Central memory CD4-positive, alpha-beta T cell (primary cell): ENCODE data around the gene NCBP2L.
A peak's percentile ranks its signal among the peaks of the same experiment; 100 is the strongest.

Source experiments
- DNase-seq: peaks from one replicate; pipeline ENCODE4 v3.0.0; 2022

The NCBP2L gene

GRCh38 chrX:107818900-107819521, 41.5 kb downstream of the NCBP2L start:
- no peak for DNase-seq

- DNase-seq = no peak
Observed at GRCh38 chrX:107823042-107823441, 45.5 kb downstream of the NCBP2L start.

GRCh38 chrX:107823456-107823855, 45.9 kb downstream of the NCBP2L start:
- DNase-seq = no peak

DNA sequence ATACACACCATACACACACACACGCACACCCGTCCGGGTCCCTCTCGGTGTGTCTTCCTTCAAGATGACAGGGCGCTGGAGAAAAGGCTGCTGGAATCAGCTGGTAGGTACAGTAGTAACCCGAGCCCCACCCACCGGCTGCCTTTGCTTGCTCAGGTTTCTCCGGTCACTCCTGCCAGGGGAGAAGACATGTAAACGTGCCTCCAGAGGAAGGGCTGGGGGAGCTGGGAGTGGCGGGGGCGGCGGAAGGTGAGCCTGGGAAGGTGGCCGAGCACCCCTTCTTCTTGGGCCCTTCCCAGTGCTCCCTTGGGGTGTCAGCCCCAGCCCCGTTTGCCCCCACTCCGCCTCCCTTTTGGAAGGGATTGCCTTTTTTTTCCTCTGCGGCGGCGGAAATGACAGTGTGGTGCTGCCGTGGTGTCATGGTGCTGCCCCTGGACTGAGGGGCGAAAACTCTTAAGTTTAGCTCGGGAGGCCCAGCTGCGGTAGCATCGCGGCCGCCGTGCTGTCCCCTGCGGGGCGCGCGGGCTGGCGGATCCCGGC, 48.2 kb downstream of the NCBP2L start, which contains the start of gene MID2:
MID2 (plus strand) TSS at position 169 of the 540 bp plus-strand sequence. CDS start 561 bp downstream, outside the sequence.
- peak; percentile 53 for DNase-seq

DNA sequence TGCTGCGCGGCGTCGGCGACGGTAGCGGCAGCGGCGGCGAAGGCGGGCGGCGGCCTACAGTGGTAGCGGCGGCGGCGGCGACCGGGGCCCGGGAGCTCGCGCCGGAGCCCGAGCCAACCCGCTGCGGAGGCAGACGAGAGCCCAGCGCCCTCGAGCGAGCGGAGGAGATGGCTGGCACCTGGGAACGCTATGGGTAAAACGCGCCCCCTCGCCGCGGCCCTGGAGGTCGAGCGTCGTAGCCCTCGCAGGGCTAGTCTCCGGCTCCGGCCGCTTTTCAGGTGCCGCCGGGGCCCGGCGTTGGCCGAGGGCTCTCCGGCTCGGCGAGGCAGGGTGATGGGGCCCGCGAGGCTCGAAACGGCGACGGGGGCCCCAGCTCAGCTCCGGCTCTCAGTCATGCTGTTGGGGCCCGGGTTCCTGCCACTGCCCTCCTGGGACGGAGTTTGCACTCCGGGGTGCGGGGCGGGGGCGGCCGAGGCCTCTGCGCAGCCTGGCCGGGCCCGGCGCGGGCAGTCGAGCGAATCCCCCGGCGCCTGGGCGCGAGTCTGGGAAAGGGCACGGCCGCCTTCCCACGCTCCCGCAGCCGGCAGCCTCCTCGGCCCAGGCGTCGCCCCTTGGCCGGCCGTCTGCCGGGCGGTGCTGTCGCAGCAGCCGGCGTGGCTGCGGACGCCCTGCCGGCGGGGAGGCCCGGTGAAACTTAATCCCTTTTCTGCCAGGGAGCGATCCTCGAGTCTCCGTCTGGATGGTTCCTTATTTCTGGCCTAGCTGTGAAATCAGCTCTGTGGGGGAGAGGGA, 48.9 kb downstream of the NCBP2L start:
- DNase-seq = peak; percentile 21

- DNase-seq = no peak
Observed at GRCh38 chrX:107827030-107827831, 49.7 kb downstream of the NCBP2L start.

- no peak for DNase-seq
Observed at GRCh38 chrX:107827852-107828251, 50.3 kb downstream of the NCBP2L start.

GRCh38 chrX:107829878-107830277, 52.3 kb downstream of the NCBP2L start:
- no peak for DNase-seq

DNA sequence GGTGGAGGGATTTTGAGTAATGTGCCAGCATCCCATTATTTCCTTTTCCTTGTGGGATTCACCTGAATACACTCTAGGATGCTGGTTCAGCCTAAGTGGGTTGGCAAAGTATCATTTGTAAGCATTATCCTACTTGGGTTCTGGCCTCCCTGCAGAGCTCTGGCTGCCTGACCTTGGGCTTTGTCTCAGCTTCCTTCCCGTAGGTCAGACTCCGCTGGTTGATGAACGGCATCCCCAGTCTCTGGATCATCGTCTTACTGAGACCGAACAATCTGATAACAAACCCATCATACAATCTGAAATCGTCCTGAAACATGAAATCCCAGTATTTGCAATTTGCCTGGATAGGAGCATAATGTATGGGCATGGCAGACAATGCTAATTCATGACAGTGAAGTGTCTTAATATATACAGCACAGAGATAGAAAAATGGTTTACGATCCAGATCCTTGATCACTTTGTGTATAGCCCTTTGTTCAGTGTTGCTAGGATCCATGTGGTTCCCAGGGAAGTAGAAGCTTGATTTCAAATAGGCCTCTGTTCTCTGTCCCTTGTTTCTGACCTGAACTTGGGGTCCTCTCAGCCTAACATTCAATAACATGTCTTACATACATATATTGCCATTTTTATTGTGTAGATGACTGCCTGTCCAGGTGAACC, 53.7 kb downstream of the NCBP2L start:
- no peak for DNase-seq

- no peak for DNase-seq
Observed at GRCh38 chrX:107834275-107835201, 57.0 kb downstream of the NCBP2L start.

DNA sequence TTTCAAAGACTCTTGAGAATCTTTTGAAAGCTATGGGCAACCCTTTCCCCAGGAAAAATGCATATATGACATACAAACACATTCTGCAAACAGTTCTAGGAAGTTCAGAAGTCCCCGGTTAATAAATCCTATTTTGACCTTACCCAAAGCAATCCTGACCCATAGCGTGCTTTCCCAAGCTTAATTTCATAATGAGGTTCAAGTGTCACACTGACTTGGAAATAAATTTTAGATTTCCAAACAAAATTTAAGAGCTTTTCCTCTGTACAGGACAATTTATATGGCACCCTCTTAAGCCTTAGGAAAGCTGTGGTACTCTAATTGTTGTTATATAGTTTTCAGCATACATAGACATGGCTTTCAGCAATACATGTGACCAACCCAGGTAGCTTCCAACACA, 59.4 kb downstream of the NCBP2L start:
- DNase-seq = no peak

GRCh38 chrX:107840971-107841370, 63.4 kb downstream of the NCBP2L start:
- no peak for DNase-seq

- DNase-seq = no peak
Observed at GRCh38 chrX:107842715-107843400, 65.3 kb downstream of the NCBP2L start.
